Progenitor cell of endocrine pancreas (in vitro differentiated cells): ENCODE data around the gene OR11G2. TPM values are rescaled to one million over a fixed set of nuclear protein-coding genes. Genes with fewer than 3 reads are reported as not detected.
"Not testable (repeated sequence)": the region's sequence is repeated elsewhere in the genome, so short reads cannot be mapped to it uniquely, and the experiment has no call there.

Experiments
- DNase-seq: peaks from one replicate; pipeline ENCODE4 v3.0.0; 2021; ENCODE audit warnings: low spot score; ENCODE audit not compliant: unreplicated experiment
- H3K27ac Mint-ChIP-seq: 2 replicates; pipeline ENCODE4 v1.8.0; 2021; ENCODE audit warnings: mild to moderate bottlenecking, moderate library complexity, mixed read lengths
- H3K27me3 Mint-ChIP-seq: 2 replicates; pipeline ENCODE4 v1.8.0; 2021; ENCODE audit warnings: mixed read lengths
- H3K36me3 Mint-ChIP-seq: 2 replicates; pipeline ENCODE4 v1.8.0; 2022; ENCODE audit warnings: mixed read lengths; ENCODE audit not compliant: insufficient read depth
- H3K4me1 Mint-ChIP-seq: 2 replicates; pipeline ENCODE4 v1.8.0; 2021; ENCODE audit warnings: low read depth, mixed read lengths
- H3K4me3 Mint-ChIP-seq: 2 replicates; pipeline ENCODE4 v1.8.0; 2021; ENCODE audit warnings: low read depth, mild to moderate bottlenecking, moderate library complexity, mixed read lengths
- H3K9me3 Mint-ChIP-seq: 2 replicates; pipeline ENCODE4 v1.8.0; 2021; ENCODE audit warnings: low read depth, mixed read lengths
- long read RNA-seq: library from polyadenylated mRNA; unstranded; transcript quantifications from one replicate; pipeline ENCODE4 v2.0.0, GENCODE V29; 2020
- total RNA-seq: library from RNA; stranded (reverse); gene quantifications from 2 replicates; pipeline ENCODE4 v1.2.1, GENCODE V29; 2021
- TF ChIP-seq, protein P1 (sequence below): fragments of 200-600 bp; sonication (generic); IDR thresholded peaks from one replicate; pipeline ENCODE4 v1.5.0; 2021; ENCODE audit warnings: antibody characterized with exemption, mild to moderate bottlenecking; ENCODE audit not compliant: unreplicated experiment

Gene OR11G2
- total RNA-seq = not detected in 2 replicates
- long read RNA-seq = 0 reads

- TF ChIP-seq, protein P1, sequence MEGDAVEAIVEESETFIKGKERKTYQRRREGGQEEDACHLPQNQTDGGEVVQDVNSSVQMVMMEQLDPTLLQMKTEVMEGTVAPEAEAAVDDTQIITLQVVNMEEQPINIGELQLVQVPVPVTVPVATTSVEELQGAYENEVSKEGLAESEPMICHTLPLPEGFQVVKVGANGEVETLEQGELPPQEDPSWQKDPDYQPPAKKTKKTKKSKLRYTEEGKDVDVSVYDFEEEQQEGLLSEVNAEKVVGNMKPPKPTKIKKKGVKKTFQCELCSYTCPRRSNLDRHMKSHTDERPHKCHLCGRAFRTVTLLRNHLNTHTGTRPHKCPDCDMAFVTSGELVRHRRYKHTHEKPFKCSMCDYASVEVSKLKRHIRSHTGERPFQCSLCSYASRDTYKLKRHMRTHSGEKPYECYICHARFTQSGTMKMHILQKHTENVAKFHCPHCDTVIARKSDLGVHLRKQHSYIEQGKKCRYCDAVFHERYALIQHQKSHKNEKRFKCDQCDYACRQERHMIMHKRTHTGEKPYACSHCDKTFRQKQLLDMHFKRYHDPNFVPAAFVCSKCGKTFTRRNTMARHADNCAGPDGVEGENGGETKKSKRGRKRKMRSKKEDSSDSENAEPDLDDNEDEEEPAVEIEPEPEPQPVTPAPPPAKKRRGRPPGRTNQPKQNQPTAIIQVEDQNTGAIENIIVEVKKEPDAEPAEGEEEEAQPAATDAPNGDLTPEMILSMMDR = no peak
- no peaks in the 10 kb centered on the region for H3K27me3 Mint-ChIP-seq
- no peak within 1 kb of the TSS for H3K4me3 Mint-ChIP-seq
- no peak for DNase-seq
- no peaks in the 10 kb centered on the region for H3K4me1 Mint-ChIP-seq
- H3K27ac Mint-ChIP-seq = no peak within 1 kb of the TSS
- peaks cover 57% of the 10 kb centered on the region for H3K9me3 Mint-ChIP-seq
- no peaks in the 10 kb centered on the region for H3K36me3 Mint-ChIP-seq
Observed at GRCh38 chr14:20190596-20190995, at the start of gene OR11G2. TSS of gene OR11G2 (plus strand) at chr14:20190896. CDS start at chr14:20197438, 6,542 bp downstream.

GRCh38 chr14:20143911-20144310, 46.8 kb upstream of the OR11G2 start:
- H3K4me3 Mint-ChIP-seq = no peak overlapping the region
- DNase-seq = no peak
- no peak overlapping the region for H3K27ac Mint-ChIP-seq
- H3K36me3 Mint-ChIP-seq = no peaks in the 10 kb centered on the region
- H3K4me1 Mint-ChIP-seq = no peaks in the 10 kb centered on the region
- H3K9me3 Mint-ChIP-seq = peaks cover 65% of the 10 kb centered on the region
- TF ChIP-seq, protein P1 = no peak
- no peaks in the 10 kb centered on the region for H3K27me3 Mint-ChIP-seq

- H3K4me1 Mint-ChIP-seq = no peaks in the 10 kb centered on the region
- TF ChIP-seq, protein P1 = no peak
- peaks cover 68% of the 10 kb centered on the region for H3K9me3 Mint-ChIP-seq
- no peak for DNase-seq
- H3K27ac Mint-ChIP-seq = no peak overlapping the region
- no peaks in the 10 kb centered on the region for H3K36me3 Mint-ChIP-seq
- no peaks in the 10 kb centered on the region for H3K27me3 Mint-ChIP-seq
- no peak overlapping the region for H3K4me3 Mint-ChIP-seq
Observed at GRCh38 chr14:20144820-20145219, 45.9 kb upstream of the OR11G2 start.

DNA sequence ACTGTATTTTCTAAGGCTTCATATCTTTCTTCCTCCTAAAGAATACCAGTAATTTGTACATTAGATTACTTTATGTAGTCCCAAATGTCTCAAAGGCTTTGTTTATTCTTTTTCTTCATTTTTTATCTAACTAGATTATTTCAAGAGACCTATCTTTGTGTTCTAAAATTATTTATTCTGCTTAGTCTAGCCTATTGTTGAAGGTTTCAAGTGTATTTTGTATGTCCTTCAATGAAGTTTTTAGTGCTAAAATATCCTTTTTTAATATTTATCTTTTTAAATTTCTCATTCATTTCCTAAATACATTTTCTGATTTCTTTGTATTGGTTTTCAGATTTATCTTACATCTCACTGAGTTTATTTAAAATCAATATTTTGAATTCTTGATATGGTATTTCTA, 26.2 kb upstream of the OR11G2 start:
- DNase-seq = no peak
- Mint-ChIP-seq H3K27me3 (no peaks in the 10 kb centered on the region), H3K4me3 (no peak overlapping the region), H3K9me3 (peaks cover 59% of the 10 kb centered on the region), H3K4me1 (no peaks in the 10 kb centered on the region), H3K36me3 (no peaks in the 10 kb centered on the region), H3K27ac (no peak overlapping the region)
- TF ChIP-seq, protein P1 = no peak

- DNase-seq = no peak
- Mint-ChIP-seq H3K4me1 (no peaks in the 10 kb centered on the region), H3K27ac (no peak overlapping the region), H3K27me3 (no peaks in the 10 kb centered on the region), H3K4me3 (no peak overlapping the region), H3K36me3 (no peaks in the 10 kb centered on the region), H3K9me3 (peaks cover 47% of the 10 kb centered on the region)
- TF ChIP-seq, protein P1 = no peak
Observed at GRCh38 chr14:20167091-20167490, 23.6 kb upstream of the OR11G2 start.

DNA sequence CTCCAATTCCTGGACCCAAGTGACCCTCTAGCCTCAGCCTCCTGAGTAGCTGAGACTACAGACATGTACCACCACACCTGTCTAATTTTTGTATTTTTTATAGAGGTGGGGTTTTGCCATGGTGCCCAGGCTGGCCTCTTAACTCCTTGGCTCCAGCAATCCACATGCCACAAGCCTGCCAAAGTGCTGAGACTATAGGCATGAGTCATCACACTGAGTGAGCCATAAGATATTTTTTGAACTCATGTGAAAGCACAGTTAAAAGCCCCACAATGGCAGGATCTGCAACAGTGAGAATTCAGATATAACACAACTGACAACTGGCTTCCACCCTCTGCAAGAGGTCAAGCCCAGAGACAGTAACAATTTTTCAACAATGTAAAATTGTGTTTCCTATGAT, 20.8 kb upstream of the OR11G2 start:
- H3K9me3 Mint-ChIP-seq = peaks cover 33% of the 10 kb centered on the region
- H3K36me3 Mint-ChIP-seq, H3K27me3 Mint-ChIP-seq: not testable (repeated sequence)

DNA sequence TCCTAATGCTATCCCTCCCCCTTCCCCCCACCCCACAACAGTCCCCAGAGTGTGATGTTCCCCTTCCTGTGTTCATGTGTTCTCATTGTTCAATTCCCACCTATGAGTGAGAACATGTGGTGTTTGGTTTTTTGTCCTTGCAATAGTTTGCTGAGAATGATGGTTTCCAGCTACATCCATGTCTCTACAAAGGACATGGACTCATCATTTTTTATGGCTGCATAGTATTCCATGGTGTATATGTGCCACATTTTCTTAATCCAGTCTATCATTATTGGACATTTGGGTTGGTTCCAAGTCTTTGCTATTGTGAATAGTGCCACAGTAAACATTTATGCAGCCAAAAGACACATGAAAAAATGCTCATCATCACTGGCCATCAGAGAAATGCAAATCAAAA, 16.5 kb upstream of the OR11G2 start:
- not testable (repeated sequence) for H3K27ac Mint-ChIP-seq, H3K4me3 Mint-ChIP-seq, H3K4me1 Mint-ChIP-seq, DNase-seq, H3K27me3 Mint-ChIP-seq, H3K36me3 Mint-ChIP-seq
- peaks cover 38% of the 10 kb centered on the region for H3K9me3 Mint-ChIP-seq

More for the DNA sequence above, 20.8 kb upstream of the OR11G2 start:
- H3K4me1 Mint-ChIP-seq, H3K4me3 Mint-ChIP-seq, H3K27ac Mint-ChIP-seq, DNase-seq: not testable (repeated sequence)
